ENCODE results near the gene TAC3.
"Not testable (repeated sequence)": the region's sequence is repeated elsewhere in the genome, so short reads cannot be mapped to it uniquely, and the experiment has no call there.

GRCh38 chr12:56962247-56962646 is 54.1 kb downstream of the TAC3 start:
- TF ChIP-seq CTCF (conservative IDR thresholded peaks at IDR 0.05; ENCODE audit: low read length); EZH2phosphoT487 (IDR thresholded peaks at IDR 0.05; ENCODE audit: borderline replicate concordance, low read depth, low read length): not testable (repeated sequence)

Data from OCI-LY7 (cell line).